NCI-H2029 (cell line): ENCODE results near the gene BSDC1.
"Not testable (repeated sequence)": the region's sequence is repeated elsewhere in the genome, so short reads cannot be mapped to it uniquely, and the experiment has no call there.

Experiments used
- DNase-seq: peaks from one replicate; lab custom pipeline; 2025; lab: John Stamatoyannopoulos, UW

The BSDC1 gene

DNA sequence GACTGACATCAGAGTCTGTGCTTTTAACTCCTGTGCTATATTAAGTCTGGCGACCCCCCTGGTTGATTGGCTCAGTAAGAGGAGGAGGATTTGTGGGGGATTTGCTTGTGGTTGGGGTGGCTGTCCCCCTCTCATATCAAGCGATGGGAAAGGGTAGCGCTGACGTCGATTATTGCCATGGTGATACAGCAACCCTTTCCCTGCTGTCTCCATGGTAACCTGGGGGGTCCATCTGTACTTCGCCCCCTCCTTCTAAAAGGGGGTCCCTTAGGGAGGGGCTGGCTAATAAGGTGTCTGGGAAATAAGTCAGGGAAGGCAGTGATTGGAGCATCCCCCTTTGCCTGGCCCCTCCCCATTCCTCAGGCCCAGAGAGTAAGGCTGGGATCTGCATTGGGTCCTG is 36.6 kb downstream of the BSDC1 start:
- no peak for DNase-seq

DNA sequence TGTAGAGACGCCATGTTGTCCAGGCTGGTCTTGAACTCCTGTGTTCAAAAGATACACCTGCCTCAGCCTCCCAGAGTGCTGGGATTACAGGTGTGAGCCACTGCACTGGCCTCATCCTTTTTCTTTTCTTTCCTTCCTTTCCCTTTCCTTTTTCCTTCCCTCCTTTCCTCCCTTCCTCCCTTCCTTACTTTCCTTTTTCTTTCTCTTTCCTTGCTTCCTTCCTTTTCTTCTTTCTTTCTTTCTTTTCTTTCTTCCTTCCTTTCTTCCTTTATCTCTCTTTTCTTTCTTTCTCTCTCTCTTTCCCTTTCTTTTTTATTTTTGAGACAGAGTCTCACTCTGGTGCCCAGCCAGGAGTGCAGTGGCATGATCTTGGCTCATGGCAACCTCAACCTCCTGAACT is 37.8 kb downstream of the BSDC1 start:
- no peak for DNase-seq

DNA sequence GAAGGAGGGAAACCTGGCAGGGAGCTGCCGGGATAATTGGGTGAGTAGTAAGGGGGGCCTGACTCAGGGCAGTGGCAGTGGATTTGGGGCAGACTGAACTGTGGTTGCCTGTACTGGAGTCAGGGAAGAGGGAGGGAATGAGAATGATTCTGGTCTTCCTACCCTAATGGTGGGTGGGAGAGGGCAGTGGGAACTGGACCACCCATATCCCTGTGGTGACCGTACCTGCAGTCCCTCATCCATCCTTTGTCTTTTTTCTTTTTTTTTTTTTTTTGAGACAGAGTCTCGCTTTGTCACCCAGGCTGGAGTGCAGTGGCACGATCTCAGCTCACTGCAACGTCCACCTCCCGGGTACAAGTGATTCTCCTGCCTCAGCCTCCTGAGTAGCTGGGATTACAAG is 38.5 kb downstream of the BSDC1 start:
- not testable (repeated sequence) for DNase-seq

DNA sequence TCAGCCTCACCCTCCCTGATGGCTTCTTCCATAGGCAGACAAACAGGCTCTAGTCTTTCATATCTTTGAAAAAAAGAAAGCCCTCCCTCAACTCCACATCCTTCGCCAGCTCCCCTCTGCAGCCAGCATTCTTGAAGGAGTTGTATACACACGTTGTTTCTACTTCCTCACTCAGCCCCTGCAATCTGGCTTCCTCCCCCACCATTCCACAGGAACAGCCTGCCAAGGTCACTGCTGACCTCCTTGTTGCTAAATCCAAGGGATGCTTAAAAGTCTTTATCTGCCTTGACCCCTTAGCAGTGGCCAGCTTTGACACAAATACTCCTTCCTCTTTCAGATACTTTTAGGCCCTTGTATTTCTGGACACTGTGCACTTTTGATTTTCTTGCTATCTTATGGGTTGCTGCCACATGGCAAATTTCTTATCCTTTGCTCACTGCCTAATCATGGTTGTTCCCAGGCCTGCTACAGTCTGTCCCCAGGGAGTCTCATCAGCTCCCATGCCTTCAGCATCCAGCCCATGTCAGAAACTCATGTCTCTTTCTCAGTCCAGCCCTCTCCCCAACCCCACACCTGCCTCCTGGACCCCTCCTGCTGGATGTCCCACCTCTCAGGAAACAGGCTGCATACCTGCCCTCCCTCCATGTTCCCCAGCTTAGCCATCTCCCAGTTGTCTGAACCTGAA is 40.2 kb downstream of the BSDC1 start:
- no peak for DNase-seq

DNA sequence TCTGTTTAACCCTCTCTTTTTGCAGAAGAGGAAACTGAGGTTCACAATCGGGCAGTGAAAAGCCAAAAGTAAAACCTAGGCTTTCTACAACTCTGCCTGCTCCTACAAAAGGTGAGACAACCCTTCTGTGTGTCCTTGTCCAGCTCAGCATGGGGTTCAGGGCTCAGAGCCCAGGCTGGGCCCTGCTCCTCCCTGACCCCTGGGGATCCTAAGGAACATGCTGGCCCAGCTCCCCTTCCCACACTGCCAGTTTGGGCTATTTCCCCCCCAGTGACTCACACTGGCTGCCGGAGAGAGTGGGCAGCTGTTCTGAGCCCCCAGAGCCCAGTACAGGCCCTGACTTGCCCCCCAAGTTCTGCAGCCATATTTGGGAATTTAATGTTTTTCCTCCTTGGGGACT is 40.8 kb downstream of the BSDC1 start:
- DNase-seq: no peak

DNA sequence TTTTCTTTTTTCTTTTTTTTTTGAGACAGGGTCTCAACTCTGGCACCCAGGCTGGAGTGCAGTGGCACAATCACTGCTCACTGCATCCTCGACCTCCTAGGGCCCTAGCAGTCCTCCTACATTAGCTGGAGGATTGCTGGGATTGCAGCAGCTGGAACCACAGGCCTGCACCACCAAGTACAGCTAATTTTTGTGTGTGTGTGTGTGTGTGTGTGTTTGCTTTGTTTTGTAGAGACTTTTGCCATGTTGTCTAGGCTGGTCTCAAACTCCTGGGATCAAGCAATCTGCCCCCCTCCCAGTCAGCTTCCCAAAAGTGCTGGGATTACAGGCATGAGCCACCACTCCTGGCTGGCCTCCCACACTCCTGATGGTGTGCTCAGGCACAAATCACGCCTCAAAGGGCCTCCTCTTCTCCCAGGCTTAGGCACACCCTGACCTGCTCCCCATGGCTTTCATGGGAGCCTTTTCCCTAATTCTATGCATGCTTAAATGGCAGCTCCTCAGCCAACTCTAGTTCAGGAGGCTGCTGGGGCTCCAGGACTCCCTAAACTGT is 41.3 kb downstream of the BSDC1 start:
- DNase-seq: no peak

DNA sequence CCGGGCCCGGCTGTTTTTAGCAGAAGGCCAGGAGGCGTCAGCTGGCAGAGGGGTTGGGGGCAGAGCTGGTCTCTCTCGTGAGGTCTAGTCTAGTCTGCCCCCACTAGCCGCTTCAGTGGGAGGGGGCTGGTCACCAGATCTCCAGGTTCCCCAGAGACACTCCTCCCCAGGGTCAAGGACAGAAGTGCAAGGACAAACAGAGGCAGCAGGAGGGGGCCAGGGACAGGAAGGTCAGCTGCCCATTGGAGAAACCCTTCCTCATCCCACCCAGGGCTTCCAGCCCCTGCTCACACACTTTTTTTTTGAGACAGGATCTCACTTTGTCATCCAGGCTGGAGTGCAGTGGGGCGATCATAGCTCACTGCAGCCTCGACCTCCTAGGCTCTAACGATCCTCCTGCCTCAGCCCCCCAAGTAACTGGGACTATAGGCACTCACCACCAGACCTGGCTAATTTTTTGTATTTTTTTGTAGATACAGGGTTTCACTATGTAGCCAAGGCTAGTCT is 41.9 kb downstream of the BSDC1 start:
- DNase-seq: no peak

DNA sequence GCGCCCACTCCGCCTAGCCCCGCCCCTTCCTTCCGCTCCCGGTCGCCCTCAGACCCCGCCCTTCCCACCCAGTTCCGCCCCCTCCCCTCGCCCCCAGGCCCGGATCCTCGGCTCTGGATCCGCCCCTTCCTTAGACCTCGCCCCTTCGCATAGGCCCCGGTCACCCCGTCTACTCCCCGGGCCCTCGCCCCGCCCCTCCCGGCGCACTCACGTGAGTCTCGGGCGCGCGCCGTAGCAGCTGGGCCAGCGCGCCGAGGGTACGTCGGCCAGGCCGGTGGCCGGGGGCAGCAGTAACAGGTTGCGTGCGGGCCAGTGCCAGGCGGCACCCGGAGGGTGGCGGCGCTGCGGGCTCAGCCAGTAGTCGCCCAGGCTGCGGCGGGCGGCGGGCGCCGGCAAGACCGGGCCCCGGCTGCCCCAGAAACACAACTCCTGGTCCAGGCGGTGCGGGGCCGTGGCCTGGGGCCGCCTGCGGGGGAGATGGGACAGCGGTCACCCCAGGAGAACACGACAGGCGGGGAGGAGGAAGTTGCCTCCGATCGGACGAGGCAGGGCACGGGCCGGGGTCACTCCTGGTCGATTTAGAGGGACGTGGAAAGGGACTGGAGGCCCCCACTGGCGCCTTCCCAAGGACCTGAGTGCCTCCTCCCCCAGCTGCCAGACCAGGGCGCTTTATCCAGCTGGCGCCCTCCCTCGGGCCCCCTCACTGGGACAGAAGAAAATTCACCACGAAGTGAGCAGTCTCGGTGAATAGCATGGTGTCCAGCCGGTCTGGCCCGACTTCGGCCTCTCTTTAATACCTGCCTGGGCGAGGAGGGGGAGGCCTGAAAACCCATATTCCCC is 42.6 kb downstream of the BSDC1 start:
- DNase-seq: peak; percentile 88

DNA sequence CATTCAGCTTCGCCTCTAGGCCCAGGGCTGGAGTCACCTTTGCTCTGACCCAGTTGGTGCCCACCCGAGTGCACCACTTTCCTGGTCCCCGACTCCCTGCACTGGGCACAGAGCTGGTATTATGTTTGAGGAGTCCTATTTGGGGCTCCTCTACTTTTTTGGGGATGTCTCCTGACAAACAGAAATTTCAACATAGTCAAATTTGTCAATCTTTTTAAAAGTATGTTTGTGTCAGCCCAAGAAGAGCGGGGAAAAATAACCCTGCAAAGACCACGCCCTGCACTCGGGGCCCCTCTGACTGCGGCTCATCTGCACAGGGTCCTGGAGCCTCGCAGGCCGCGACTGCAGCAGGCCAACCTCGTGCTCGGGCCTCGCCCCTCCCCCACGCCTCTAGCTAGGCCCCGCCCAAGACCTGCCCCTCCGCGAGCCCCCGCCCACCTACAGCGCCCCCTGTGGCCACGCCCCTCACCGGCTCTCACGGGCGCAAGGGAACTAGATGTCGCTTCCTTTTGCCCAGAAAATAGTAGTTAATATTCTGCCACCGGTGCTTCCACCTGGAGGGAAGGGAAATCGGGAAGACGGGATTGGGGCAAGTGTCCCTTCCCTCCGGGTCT is 43.3 kb downstream of the BSDC1 start:
- peak; percentile 72 for DNase-seq

DNA sequence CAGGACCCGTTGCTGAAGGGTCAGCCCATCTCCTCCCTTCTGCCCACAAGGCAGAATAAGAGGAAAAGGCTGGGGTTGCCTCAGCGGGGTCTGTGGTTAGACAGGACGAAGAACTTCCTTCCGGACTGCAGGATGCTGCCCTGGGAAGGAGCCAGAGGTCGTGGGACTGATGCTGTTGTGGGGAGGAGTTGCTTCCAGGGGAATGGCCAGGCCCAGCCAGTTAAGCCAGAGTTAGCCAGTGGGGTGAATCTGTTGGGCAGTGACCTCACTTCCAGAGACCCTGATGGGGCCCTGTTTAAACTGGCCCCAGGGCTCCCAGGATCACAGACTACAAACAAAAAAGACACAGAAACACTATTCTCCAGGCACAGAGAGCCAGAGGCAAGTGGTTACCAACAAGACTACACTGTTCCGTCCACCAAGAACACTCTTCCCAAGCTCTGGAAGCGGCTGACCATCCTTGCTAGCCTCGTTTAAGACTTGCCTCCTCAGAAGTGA is 45.0 kb downstream of the BSDC1 start:
- no peak for DNase-seq

DNA sequence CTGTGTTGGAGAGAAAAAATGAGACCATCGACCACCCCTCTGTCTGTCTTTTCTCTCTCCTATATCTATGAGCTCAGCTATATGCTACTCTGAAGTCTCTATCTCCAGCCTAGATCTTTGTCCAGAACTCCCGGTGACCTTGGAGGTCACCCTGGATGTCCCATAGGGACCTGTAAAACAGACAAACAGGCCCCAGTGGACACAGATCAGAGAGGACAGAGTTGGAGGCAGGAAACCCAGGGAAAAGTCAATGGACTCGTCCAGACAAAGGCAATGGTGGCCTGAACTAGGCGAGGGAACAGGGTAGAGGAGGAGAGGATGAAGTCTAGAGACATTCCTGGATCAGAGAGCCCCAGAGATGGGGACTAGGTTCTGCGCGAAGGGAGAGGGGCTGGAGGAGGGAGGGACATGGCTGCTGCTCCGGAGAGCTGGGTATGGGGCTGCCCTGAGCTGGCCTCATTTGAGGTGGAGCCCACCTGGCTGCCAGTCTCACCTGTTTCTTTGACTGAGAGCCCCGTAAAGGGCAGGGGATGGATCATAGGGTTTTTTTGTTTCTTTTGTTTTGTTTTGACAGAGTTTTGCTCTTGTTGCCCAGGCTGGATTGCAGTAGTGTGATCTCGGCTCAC is 47.6 kb downstream of the BSDC1 start:
- DNase-seq: no peak

DNA sequence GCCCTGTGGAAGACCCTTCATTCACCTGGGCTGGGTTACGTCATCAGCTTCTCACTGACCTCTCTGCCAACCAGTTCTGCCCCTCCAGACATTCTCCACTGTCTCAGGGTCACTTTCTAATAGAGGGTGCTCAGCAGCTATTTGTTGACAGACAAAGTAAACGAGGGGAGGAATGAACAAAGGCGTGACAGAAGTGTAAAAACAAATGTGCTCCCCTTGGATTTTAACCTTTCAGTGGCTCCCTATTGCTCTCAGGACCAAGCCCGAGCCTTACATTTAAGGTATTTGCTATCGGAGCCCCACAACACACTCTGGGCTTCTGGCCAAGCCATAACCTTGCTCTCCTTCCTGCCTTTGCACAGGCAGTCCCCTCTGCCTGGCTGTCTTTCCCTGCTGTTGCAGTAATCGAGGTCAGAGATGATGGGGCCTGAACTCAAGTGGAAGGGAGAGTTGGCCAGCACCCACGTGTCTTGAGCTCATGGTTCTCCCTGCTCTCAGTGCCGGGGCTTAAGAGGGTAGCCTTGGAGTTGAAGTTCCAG is 48.9 kb downstream of the BSDC1 start:
- DNase-seq: peak; percentile 10

DNA sequence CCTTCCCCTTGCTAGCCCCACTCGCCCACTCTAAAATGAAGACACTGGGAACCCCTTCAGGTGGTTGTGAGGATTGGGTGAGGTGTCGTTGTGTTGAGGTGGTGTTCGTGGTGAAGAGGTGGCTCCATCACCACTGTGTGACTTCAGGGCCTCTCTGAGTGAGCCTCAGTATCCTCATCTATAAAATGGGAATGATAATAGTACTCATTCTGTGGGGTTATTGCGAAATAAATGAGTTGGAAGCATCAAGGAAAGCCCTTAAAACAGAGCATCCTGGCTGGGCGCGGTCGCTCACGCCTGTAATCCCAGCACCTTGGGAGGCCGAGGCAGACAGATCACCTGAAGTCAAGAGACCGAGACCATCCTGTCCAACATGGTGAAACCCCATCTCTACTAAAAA is 51.5 kb downstream of the BSDC1 start:
- DNase-seq: no peak

DNA sequence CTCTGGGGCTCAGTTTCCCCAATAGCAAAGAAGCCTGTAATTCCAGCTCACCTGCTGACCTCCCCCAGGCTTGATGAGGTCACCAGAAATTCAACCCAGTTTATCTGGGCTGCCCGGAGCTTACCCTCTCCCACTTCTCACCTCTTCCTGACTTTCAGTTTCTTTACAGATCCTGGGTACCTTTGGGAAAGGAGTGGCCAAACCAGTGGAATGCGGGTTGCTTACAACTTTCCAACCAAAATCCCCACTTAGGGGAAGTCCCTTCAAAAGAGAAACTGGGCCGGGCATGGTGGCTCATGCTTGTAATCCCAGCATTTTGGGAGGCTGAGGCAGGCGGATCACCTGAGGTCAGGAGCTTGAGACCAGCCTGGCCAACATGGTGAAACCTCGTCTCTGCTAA is 52.3 kb downstream of the BSDC1 start:
- DNase-seq: no peak

DNA sequence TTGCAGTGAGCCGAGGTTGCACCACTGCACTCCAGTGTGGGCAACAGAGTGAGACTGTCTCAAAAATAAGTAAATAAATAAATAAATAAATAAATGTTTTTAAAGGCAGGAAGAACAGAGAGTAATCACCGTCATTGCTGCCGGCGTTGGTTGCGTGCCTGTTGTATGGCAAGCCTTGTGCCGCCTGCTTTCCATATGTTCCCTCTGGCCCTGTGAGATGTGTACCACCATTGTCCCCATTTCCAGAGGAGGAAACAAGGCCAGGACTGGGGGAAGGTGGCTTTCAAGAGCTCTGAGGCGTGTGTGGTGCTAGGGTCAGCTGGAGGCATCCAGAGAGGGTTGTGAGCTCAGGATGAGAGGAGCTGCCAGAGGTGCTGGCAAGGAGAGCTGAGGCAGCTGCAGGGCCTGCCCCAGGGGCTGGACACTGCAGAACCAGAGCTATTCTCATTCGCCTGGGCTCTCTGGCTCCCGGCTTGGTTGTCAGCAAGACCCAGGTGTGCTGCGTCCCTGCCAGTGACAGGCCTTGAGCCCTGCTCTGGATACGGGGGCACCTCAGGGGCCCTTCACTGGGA is 53.0 kb downstream of the BSDC1 start:
- DNase-seq: no peak

DNA sequence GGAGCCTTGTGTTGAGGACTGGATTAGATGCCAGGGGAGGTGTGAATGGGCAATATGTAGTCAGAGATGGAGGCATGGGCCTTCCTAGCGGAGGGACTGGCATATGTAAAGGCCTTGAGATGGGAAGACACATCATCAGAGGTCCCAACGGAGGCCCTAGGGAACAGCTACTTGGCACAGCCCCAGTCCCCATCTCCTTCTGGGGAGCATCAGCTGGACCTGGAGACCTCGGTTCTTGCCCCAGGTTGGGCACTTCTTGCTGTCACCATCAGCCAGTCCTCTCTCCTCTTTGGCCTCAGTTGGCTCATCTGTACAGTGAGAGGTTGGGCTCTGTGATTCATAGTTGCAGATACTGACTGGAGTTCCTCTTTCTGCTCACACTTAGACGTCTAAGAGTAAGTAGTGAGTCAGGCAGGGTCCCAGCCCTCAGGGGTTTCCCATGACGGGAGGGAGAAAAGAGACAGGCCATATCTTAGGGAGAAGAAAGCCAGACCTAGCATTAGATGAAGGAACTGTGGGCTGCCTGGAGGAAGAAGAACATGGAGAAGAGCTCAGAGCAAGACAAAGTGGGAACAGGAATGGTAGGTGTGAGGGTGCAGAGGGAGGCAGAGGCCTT is 54.8 kb downstream of the BSDC1 start:
- no peak for DNase-seq

DNA sequence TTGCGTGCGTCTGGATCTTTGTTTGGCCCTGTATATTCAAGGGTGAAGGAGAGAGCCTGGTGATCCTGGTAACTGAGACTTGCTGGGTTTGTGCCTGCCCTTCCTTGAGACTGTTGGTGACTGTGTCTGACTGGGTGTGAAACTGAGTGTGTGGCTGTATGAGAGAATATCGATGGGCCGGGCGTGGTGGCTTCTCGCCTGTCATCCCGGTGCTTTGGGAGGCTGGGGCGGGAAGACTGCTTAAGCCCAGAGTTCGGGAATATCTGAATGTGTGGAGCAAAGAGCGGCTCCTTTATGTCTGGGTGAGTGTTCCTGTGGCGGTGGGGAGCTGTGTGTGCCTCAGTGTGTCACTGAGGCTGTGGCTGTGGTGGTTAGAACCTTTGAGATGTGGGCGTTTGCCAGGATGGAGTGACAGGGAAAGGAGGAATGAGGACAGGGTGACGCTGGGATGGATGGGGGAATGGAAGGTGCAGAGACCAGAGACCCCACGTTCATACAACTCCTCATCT is 55.5 kb downstream of the BSDC1 start:
- no peak for DNase-seq

DNA sequence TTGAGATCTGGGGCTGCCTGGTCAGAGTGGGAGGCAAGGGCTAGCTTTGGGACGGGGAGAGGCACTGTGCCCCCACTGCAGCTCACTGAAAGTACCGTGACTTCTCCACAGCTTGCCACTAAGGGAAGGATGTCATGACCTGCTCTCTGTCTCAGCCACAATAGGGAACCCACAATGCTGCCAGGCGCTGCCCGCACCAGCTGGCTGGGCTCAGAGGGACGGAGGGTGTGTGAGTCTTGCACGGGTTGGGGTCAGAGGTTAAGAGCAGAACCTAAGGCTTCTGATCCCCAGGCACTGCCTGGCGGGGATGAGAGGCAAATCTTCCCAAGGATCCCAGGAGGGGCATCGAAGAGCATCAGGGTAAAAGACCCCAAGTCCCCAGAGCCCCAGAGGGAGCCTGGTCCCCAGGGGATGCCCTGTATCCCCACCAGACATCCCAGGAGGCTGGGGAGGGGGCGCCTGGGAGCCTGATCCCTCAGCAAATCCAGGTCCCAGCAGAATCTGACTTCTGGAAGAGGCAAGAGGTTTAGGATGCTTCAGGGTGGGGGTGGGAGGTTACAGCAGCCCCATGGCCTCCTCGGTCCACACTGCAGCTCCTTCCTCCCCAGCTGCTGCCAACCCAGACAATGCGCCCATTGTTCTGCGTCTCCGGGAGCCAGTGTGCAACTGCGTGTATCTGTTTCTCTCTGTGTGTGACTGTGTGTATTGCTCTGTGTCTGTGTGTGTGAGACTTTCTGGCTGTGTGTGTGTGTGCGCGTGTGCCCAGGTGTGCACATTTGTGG is 56.2 kb downstream of the BSDC1 start:
- DNase-seq: no peak

DNA sequence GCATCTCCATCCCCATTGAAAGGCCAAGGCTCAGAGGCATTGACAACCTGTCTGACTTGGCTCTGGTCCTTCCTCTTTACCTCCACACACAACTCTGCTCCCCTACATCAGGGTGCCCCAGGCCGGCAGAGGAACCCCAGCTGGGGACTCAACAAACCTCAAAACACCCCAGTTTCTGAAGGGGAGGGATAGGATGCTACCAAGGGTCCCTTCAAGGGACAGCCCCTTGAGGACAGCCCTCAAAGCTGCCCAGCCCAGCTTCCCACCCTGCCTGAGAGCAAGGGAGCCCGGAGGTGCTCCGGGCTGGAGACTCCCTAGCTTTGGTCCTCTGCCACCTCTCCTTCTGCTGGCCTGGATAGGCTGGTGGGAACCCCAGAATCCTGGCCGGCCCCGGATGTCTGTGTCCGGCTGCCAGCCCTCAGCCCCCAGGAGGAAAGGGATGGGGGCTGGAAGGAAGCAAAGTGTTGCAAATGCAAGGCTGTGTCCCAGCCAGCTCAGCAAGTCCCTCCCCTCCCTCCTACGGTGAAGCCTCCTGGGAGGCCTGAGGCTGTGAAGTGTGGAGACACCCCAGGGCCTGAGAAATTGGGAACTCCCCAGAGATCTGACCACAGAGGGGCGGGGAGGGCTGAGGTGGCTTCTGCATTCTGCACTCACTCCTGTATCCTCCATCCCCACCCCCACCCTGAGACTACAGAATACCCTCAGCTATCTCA is 57.1 kb downstream of the BSDC1 start:
- DNase-seq: no peak
